HG03442 (cell line): ENCODE measurements around the gene ZFAND2B.
"Not testable (repeated sequence)": the region's sequence is repeated elsewhere in the genome, so short reads cannot be mapped to it uniquely, and the experiment has no call there.

Source experiments
- ATAC-seq: cut with Tn5 transposase; IDR thresholded peaks from one replicate; pipeline ENCODE4 v1.9.1; 2021; ENCODE audit warnings: mild to moderate bottlenecking, moderate library complexity; ENCODE audit not compliant: unreplicated experiment

The ZFAND2B gene

GRCh38 chr2:219250049-219250781 lies 43.6 kb downstream of the ZFAND2B start:
- ATAC-seq = no peak

- ATAC-seq = no peak
Observed at GRCh38 chr2:219251656-219252055, 45.1 kb downstream of the ZFAND2B start.

GRCh38 chr2:219252084-219252483 lies 45.5 kb downstream of the ZFAND2B start:
- ATAC-seq = no peak

GRCh38 chr2:219252570-219252899 lies 46.0 kb downstream of the ZFAND2B start:
- no peak for ATAC-seq

- peak; percentile 4 for ATAC-seq
Observed at GRCh38 chr2:219252900-219253752, 46.5 kb downstream of the ZFAND2B start, which contains the start of gene TUBA4B. Gene TUBA4B (plus strand): TSS chr2:219253243. CDS start chr2:219253408, 165 bp downstream.

- ATAC-seq = peak; percentile 52
Observed at GRCh38 chr2:219253753-219254589, 47.4 kb downstream of the ZFAND2B start, which contains the start of gene TUBA4A. Gene TUBA4A (minus strand): TSS chr2:219253918. CDS start chr2:219253858, 60 bp downstream.

- ATAC-seq = peak; percentile 21
Observed at GRCh38 chr2:219254590-219255201, 48.1 kb downstream of the ZFAND2B start.

GRCh38 chr2:219258942-219259341 lies 52.4 kb downstream of the ZFAND2B start:
- not testable (repeated sequence) for ATAC-seq
